DND-41 (cell line): ENCODE measurements around the gene HDGFL3.
A peak's percentile ranks its signal among the peaks of the same experiment; 100 is the strongest.

Experiments
- ATAC-seq: fragments of 200-7000 bp; cut with Tn5 transposase; 3 replicates; pipeline ENCODE4 v1.9.1; 2021; ENCODE audit warnings: low read depth; ENCODE audit not compliant: insufficient read depth
- DNase-seq: peaks from one replicate; pipeline ENCODE4 v3.0.0-alpha.2; 2020
- H2AFZ ChIP-seq: 2 replicates; pipeline ENCODE4 v1.6.0; 2012; ENCODE audit warnings: low read depth, low read length
- H3K27ac ChIP-seq: 2 replicates; pipeline ENCODE4 v1.5.1; 2012; ENCODE audit warnings: low read length, inconsistent platforms
- H3K27me3 ChIP-seq: fragments of 200-600 bp; sonication (generic); 2 replicates; pipeline ENCODE4 v1.6.0; 2012; ENCODE audit warnings: low read length, mild to moderate bottlenecking, inconsistent platforms; ENCODE audit not compliant: insufficient read depth, poor library complexity
- H3K36me3 ChIP-seq: 2 replicates; pipeline ENCODE4 v1.5.1; 2012; ENCODE audit warnings: low read length, inconsistent platforms; ENCODE audit not compliant: insufficient read depth
- H3K4me1 ChIP-seq: 2 replicates; pipeline ENCODE4 v1.5.1; 2012; ENCODE audit warnings: mild to moderate bottlenecking, low read length; ENCODE audit not compliant: insufficient read depth
- H3K4me2 ChIP-seq: 2 replicates; pipeline ENCODE4 v1.6.0; 2012; ENCODE audit warnings: mild to moderate bottlenecking, moderate library complexity, low read length, inconsistent platforms; ENCODE audit not compliant: insufficient read depth
- H3K4me3 ChIP-seq, 2 experiments: fragments of 200-600 bp in 1 of 2; shearing (Covaris generic) in 1 of 2; 2 replicates each; pipeline ENCODE4 v1.5.1; 2012 to 2016; ENCODE audit warnings: inconsistent platforms in 2 of 2, low read length in 2 of 2, mild to moderate bottlenecking in 2 of 2, low read depth in 1 of 2, moderate library complexity in 1 of 2
- H3K79me2 ChIP-seq: 2 replicates; pipeline ENCODE4 v1.6.0; 2012; ENCODE audit warnings: low read length, inconsistent platforms; ENCODE audit not compliant: insufficient read depth
- H3K9ac ChIP-seq: 2 replicates; pipeline ENCODE4 v1.6.0; 2012; ENCODE audit warnings: low read depth, mild to moderate bottlenecking, inconsistent platforms, low read length, moderate library complexity
- H3K9me3 ChIP-seq: 2 replicates; pipeline ENCODE4 v1.5.1; 2012; ENCODE audit warnings: low read length, moderate library complexity, mild to moderate bottlenecking, inconsistent platforms; ENCODE audit not compliant: insufficient read depth, severe bottlenecking
- H4K20me1 ChIP-seq: 2 replicates; pipeline ENCODE4 v1.6.0; 2012; ENCODE audit warnings: low read length; ENCODE audit not compliant: insufficient read depth
- CTCF ChIP-seq: IDR thresholded peaks from 2 replicates; pipeline ENCODE4 v1.5.1; 2012; ENCODE audit warnings: borderline replicate concordance, low read length, moderate library complexity, mild to moderate bottlenecking; ENCODE audit not compliant: poor library complexity, severe bottlenecking; ENCODE audit errors: extremely low read depth
- EZH2 ChIP-seq: IDR thresholded peaks from 3 replicates; pipeline ENCODE4 v1.6.1; 2012; ENCODE audit warnings: borderline replicate concordance, low read depth, mild to moderate bottlenecking, moderate library complexity, low read length, inconsistent platforms; ENCODE audit not compliant: severe bottlenecking

The HDGFL3 gene

GRCh38 chr15:83248151-83249029, 40.8 kb upstream of the HDGFL3 start:
- 0 out of 3 replicates have a peak, but pooled peaks have one; percentile 53 for ATAC-seq
- H2AFZ ChIP-seq, result no peak overlapping the region

GRCh38 chr15:83243634-83244033, 36.0 kb upstream of the HDGFL3 start:
- Histone ChIP-seq H3K4me3 (no peak overlapping the region), H4K20me1 (no peaks in the 10 kb centered on the region), H3K27me3 (peaks cover 2% of the 10 kb centered on the region), H3K9ac (no peak overlapping the region), H3K4me2 (no peak overlapping the region), H3K36me3 (no peaks in the 10 kb centered on the region), H3K9me3 (no peaks in the 10 kb centered on the region), H3K4me1 (no peaks in the 10 kb centered on the region), H3K79me2 (no peaks in the 10 kb centered on the region), H3K27ac (no peak overlapping the region), H2AFZ (no peak overlapping the region)
- DNase-seq, result no peak
- TF ChIP-seq EZH2 (no peak), CTCF (no peak)
- no peak for ATAC-seq

More at GRCh38 chr15:83248151-83249029, 40.8 kb upstream of the HDGFL3 start:
- no peaks in the 10 kb centered on the region for H3K36me3 ChIP-seq
- no peak overlapping the region for H3K4me2 ChIP-seq
- TF ChIP-seq EZH2 (no peak), CTCF (peak; percentile 85)
- H3K4me1 ChIP-seq, result no peaks in the 10 kb centered on the region
- H4K20me1 ChIP-seq, result no peaks in the 10 kb centered on the region
- H3K9me3 ChIP-seq, result no peaks in the 10 kb centered on the region
- no peaks in the 10 kb centered on the region for H3K79me2 ChIP-seq
- peak; percentile 28 for DNase-seq
- no peak overlapping the region for H3K27ac ChIP-seq
- no peak overlapping the region for H3K9ac ChIP-seq
- peaks cover 2% of the 10 kb centered on the region for H3K27me3 ChIP-seq
- no peak overlapping the region for H3K4me3 ChIP-seq

GRCh38 chr15:83230242-83230641, 22.6 kb upstream of the HDGFL3 start:
- no peak for TF ChIP-seq CTCF
- no peak for TF ChIP-seq EZH2
- no peak overlapping the region for H3K27ac ChIP-seq
- H3K4me1 ChIP-seq, result no peaks in the 10 kb centered on the region
- no peak for DNase-seq
- ATAC-seq, result no peak
- no peak overlapping the region for H2AFZ ChIP-seq
- no peak overlapping the region for H3K4me3 ChIP-seq
- no peaks in the 10 kb centered on the region for H4K20me1 ChIP-seq
- H3K4me2 ChIP-seq, result no peak overlapping the region
- H3K9ac ChIP-seq, result no peak overlapping the region
- no peaks in the 10 kb centered on the region for H3K27me3 ChIP-seq
- H3K36me3 ChIP-seq, result no peaks in the 10 kb centered on the region
- no peaks in the 10 kb centered on the region for H3K9me3 ChIP-seq
- H3K79me2 ChIP-seq, result no peaks in the 10 kb centered on the region
